Esophagus muscularis mucosa (tissue), 3 donors: ENCODE data around the gene CDON.

ENCODE experiments used
- CTCF ChIP-seq, 3 experiments: fragments of 200-600 bp in 2 of 3; fragments of 450-650 bp in 1 of 3; sonication (generic) in 2 of 3; IDR thresholded peaks; one replicate each; pipeline ENCODE4 v1.5.1; 2017 to 2019; ENCODE audit warnings: antibody characterized with exemption in 3 of 3, mild to moderate bottlenecking in 2 of 3, moderate library complexity in 1 of 3
- POLR2AphosphoS5 ChIP-seq, 2 donors: sonication (generic); formaldehyde crosslinking; IDR thresholded peaks; one replicate each; pipeline ENCODE4 v1.6.1; 2017; ENCODE audit warnings: antibody characterized with exemption in 2 of 2

GRCh38 chr11:125982348-125982730, 80.3 kb downstream of the CDON start:
- no peak for TF ChIP-seq CTCF (IDR thresholded peaks at IDR 0.05)
- no peak for TF ChIP-seq POLR2AphosphoS5 (IDR thresholded peaks at IDR 0.05)
